ENCODE results near the gene NMNAT3.

Gene NMNAT3

DNA sequence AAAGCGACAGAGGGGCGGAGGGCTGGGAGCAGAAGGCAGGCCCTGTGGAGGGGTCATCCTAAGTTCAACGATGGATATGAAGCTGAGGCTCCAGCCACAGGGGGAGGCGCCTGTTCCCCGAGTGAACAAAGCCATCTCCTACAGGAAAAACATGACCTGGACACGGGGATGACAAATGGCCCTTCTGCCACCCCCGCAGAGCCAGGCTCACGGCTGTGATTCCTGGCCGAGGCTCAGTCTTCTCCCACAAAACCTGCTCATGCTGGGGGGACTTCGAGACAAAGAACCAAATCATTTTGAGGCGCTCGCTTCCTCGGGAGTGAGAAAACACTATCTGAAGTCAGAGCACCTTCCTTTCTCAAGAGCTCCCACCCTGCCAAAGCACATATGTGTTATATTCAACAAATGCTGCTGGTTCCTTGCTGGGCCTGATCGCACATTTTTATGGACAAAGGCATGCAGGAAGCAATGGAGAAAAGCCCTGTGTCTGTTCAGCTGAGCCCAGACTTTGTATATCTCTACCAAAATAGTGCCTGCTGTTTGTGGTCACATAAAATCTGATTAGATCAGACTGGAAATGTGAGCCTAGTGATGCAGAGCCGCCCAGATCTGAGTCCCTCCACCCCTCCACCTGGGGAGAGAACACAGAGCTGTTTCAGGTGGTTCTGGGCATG is 143.9 kb downstream of the NMNAT3 start:
- Histone ChIP-seq H4K20me1 (ENCODE audit: insufficient read depth, low read length) (no peaks in the 10 kb centered on the region), H3K9me3 (ENCODE audit: insufficient read depth, low read length) (no peaks in the 10 kb centered on the region), H3K9ac (ENCODE audit: low read length) (no peak overlapping the region), H3K4me1 (ENCODE audit: low read length) (no peaks in the 10 kb centered on the region), H3K4me2 (ENCODE audit: low read length) (no peak overlapping the region), H3K27me3 (ENCODE audit: low read depth, low read length) (no peaks in the 10 kb centered on the region), H3K4me3 (ENCODE audit: low read length) (no peak overlapping the region), H3K79me2 (ENCODE audit: low read length) (no peaks in the 10 kb centered on the region), H3K27ac (ENCODE audit: low read length) (no peak overlapping the region), H3K36me3 (replicated peaks; ENCODE audit: low read depth, low read length) (no peaks in the 10 kb centered on the region), H2AFZ (ENCODE audit: low read depth, low read length) (no peak overlapping the region)
- TF ChIP-seq EZH2phosphoT487 (IDR thresholded peaks at IDR 0.05; ENCODE audit: low read depth) = no peak
- TF ChIP-seq, protein P1, sequence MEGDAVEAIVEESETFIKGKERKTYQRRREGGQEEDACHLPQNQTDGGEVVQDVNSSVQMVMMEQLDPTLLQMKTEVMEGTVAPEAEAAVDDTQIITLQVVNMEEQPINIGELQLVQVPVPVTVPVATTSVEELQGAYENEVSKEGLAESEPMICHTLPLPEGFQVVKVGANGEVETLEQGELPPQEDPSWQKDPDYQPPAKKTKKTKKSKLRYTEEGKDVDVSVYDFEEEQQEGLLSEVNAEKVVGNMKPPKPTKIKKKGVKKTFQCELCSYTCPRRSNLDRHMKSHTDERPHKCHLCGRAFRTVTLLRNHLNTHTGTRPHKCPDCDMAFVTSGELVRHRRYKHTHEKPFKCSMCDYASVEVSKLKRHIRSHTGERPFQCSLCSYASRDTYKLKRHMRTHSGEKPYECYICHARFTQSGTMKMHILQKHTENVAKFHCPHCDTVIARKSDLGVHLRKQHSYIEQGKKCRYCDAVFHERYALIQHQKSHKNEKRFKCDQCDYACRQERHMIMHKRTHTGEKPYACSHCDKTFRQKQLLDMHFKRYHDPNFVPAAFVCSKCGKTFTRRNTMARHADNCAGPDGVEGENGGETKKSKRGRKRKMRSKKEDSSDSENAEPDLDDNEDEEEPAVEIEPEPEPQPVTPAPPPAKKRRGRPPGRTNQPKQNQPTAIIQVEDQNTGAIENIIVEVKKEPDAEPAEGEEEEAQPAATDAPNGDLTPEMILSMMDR (IDR thresholded peaks at IDR 0.05; ENCODE audit: low read depth, low read length) = no peak

DNA sequence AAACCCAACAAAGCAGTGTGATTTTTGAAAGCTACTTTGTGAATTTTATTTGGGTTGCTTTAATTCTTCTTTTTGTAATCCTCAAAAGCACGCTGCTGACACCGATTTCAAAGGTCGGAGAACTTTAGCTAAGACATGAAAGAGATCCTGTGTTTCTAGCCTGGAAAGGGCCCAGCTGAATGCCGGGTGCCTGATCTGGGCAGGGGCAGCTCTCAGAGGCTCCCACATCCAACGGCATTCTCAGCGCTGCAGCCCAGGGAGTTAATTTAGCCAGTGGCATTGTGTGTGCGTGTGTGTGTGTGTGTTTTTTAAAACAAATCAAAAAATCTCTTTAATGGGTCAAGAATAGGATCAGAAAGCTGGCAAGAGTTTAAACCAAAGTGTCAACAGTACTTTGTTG is 144.8 kb downstream of the NMNAT3 start:
- Histone ChIP-seq H3K4me3 (ENCODE audit: low read length) (no peak overlapping the region), H3K36me3 (replicated peaks; ENCODE audit: low read depth, low read length) (no peaks in the 10 kb centered on the region), H3K27me3 (ENCODE audit: low read depth, low read length) (no peaks in the 10 kb centered on the region), H3K9ac (ENCODE audit: low read length) (no peak overlapping the region), H3K4me2 (ENCODE audit: low read length) (no peak overlapping the region), H3K4me1 (ENCODE audit: low read length) (no peaks in the 10 kb centered on the region), H3K79me2 (ENCODE audit: low read length) (no peaks in the 10 kb centered on the region), H2AFZ (ENCODE audit: low read depth, low read length) (no peak overlapping the region), H3K27ac (ENCODE audit: low read length) (no peak overlapping the region), H3K9me3 (ENCODE audit: insufficient read depth, low read length) (no peaks in the 10 kb centered on the region), H4K20me1 (ENCODE audit: insufficient read depth, low read length) (no peaks in the 10 kb centered on the region)
- TF ChIP-seq EZH2phosphoT487 (IDR thresholded peaks at IDR 0.05; ENCODE audit: low read depth) = no peak
- TF ChIP-seq, protein P1 (IDR thresholded peaks at IDR 0.05; ENCODE audit: low read depth, low read length) = no peak

DNA sequence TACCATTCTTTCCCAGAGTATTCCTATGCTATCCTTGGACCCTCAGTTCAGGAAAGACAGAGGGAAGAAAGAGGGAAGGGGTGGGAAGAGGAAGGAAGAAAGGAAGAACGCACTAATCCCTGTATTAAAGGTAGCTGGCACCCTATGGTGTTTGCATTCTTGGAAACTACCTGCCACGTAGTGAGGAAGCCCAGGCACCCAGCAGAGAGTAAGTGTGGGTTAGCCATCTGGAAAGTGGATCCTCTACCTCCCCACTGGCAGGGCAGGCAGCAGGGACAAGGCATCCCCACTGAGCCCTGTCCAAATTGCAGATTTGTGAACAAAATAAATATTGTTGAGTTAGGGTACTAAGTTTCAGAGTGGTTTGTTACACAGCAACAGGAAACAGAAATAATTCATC is 147.1 kb downstream of the NMNAT3 start:
- Histone ChIP-seq H3K9ac (ENCODE audit: low read length) (no peak overlapping the region), H3K36me3 (replicated peaks; ENCODE audit: low read depth, low read length) (no peaks in the 10 kb centered on the region)

DNA sequence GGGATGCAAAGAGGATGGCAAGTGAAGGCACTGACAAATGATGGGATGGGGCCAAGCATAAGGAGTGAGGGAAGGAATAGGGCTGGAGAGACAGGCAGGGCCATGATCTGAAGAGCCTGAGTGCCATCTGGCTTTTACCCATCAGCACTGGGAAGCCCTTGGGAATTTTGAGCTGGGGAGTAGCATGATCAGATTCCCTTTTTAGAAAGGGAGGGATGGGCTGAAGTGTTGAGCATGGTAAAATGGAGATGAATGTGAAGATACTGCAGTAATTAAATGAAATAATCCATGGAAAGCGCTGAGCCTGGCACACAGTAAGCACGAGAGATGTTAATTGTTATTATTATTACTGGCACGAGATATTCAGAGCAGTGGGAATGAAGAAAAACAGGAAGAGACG is 148.1 kb downstream of the NMNAT3 start:
- Histone ChIP-seq H2AFZ (ENCODE audit: low read depth, low read length) (no peak overlapping the region), H3K4me1 (ENCODE audit: low read length) (no peaks in the 10 kb centered on the region), H3K9ac (ENCODE audit: low read length) (no peak overlapping the region), H3K79me2 (ENCODE audit: low read length) (no peaks in the 10 kb centered on the region), H3K9me3 (ENCODE audit: insufficient read depth, low read length) (no peaks in the 10 kb centered on the region), H3K27ac (ENCODE audit: low read length) (no peak overlapping the region), H3K36me3 (replicated peaks; ENCODE audit: low read depth, low read length) (no peaks in the 10 kb centered on the region), H4K20me1 (ENCODE audit: insufficient read depth, low read length) (no peaks in the 10 kb centered on the region), H3K4me3 (ENCODE audit: low read length) (no peak overlapping the region), H3K27me3 (ENCODE audit: low read depth, low read length) (no peaks in the 10 kb centered on the region), H3K4me2 (ENCODE audit: low read length) (no peak overlapping the region)
- TF ChIP-seq, protein P1 (IDR thresholded peaks at IDR 0.05; ENCODE audit: low read depth, low read length) = no peak
- no peak for TF ChIP-seq EZH2phosphoT487 (IDR thresholded peaks at IDR 0.05; ENCODE audit: low read depth)

More for the DNA sequence above, 147.1 kb downstream of the NMNAT3 start:
- no peaks in the 10 kb centered on the region for H3K9me3 ChIP-seq (ENCODE audit: insufficient read depth, low read length)
- H2AFZ ChIP-seq (ENCODE audit: low read depth, low read length) = no peak overlapping the region
- H3K4me1 ChIP-seq (ENCODE audit: low read length) = no peaks in the 10 kb centered on the region
- H3K79me2 ChIP-seq (ENCODE audit: low read length) = no peaks in the 10 kb centered on the region
- H4K20me1 ChIP-seq (ENCODE audit: insufficient read depth, low read length) = no peaks in the 10 kb centered on the region
- no peak overlapping the region for H3K27ac ChIP-seq (ENCODE audit: low read length)
- no peak overlapping the region for H3K4me2 ChIP-seq (ENCODE audit: low read length)
- no peaks in the 10 kb centered on the region for H3K27me3 ChIP-seq (ENCODE audit: low read depth, low read length)
- H3K4me3 ChIP-seq (ENCODE audit: low read length) = no peak overlapping the region
- TF ChIP-seq EZH2phosphoT487 (IDR thresholded peaks at IDR 0.05; ENCODE audit: low read depth) = no peak
- TF ChIP-seq, protein P1 (IDR thresholded peaks at IDR 0.05; ENCODE audit: low read depth, low read length) = no peak

All from OCI-LY3 (cell line).